Right lung (tissue), 10 donors: ENCODE data around the gene COL9A1. TPM values are rescaled to one million over a fixed set of nuclear protein-coding genes. Genes with fewer than 3 reads are reported as not detected.
"Not testable (repeated sequence)": the region's sequence is repeated elsewhere in the genome, so short reads cannot be mapped to it uniquely, and the experiment has no call there.

ENCODE experiments used
- DNase-seq, 2 donors: peaks; one replicate each; pipeline ENCODE4 v3.0.0-alpha.2; 2013
- long read RNA-seq, 8 donors: transcript quantifications; one replicate each; lab custom pipeline, GENCODE V29; 2026
- polyA plus RNA-seq, 5 donors: library from polyadenylated mRNA; unstranded; fragments of 120-200 nt; gene quantifications; one replicate each; pipeline versions ENCODE4 v1.2.1 to v1.2.3, GENCODE V29; 2013; ENCODE audit warnings: inconsistent platforms in 1 of 5, low replicate concordance in 1 of 5; ENCODE audit not compliant: insufficient read length in 5 of 5, insufficient read depth in 1 of 5

Gene COL9A1
- polyA plus RNA-seq = 1 to 10 TPM; 1.1 to 2.3 (median 1.4) TPM
- long read RNA-seq, donor 1, partial matches to known transcripts = 0 of 1 reads
- long read RNA-seq, donor 1, other reads (novel, unspliced or antisense) = 0 of 1 reads
- long read RNA-seq, donor 2, partial matches to known transcripts = 0 of 1 reads
- long read RNA-seq, donor 2, other reads (novel, unspliced or antisense) = 0 of 1 reads
- long read RNA-seq, donor 3 = 0 reads
- long read RNA-seq, donor 4 = 0 reads
- long read RNA-seq, donor 5 = 0 reads
- long read RNA-seq, donor 6 = 0 reads
- long read RNA-seq, donor 7 = 0 reads
- long read RNA-seq, donor 8 = 0 reads

DNA sequence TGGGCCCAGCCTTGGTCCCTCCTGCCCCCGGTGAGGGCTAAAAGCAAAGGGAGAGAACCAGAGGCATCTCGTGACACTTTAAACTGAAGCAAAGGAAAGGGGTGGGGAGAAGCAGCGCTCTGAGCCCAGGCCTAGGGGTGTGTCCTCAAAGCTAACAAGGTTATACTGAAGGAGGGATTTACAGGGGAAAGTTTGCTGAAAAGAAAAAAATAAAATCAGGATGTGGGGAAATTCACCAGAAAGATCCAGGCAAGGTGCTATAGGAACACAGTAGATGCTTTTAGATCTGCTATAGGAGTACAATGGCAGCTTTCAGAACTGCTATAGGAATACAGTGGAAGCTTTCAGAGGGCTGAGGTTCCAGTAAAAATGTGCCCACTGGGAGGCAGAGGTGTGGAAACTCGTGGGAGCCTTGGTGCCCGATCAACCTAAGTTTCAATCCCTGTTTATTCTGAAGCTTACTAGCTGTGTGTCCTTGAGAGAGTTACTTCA, at the start of gene COL9A1:
Gene COL9A1 (minus strand): TSS at position 51 of the 492 bp plus-strand sequence. CDS start 160 bp downstream, outside the sequence.
- no peak for DNase-seq

GRCh38 chr6:70351461-70351860, 48.6 kb upstream of the COL9A1 start:
- no peak for DNase-seq

- no peak for DNase-seq
Measured at GRCh38 chr6:70345619-70346018, 42.7 kb upstream of the COL9A1 start.

- DNase-seq = no peak
Measured at GRCh38 chr6:70343313-70343712, 40.4 kb upstream of the COL9A1 start.

DNA sequence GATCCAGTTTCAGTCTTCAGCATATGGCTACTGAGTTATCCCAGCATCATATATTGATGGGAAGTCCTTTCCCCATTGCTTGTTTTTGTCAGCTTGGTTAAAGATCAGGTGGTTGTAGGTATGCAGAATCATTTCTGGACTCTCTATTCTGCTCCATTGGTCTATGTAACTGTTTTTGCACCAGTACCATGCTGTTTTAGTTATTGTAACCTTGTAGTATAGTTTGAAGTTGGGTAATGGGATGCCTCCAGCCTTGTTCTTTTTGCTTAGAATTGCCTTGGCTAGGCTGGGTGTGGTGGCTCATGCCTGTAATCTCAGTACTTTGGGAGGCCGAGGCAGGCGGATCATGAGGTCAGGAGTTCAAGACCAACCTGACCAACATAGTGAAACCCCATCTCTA, 36.9 kb upstream of the COL9A1 start:
- DNase-seq = not testable (repeated sequence)

DNA sequence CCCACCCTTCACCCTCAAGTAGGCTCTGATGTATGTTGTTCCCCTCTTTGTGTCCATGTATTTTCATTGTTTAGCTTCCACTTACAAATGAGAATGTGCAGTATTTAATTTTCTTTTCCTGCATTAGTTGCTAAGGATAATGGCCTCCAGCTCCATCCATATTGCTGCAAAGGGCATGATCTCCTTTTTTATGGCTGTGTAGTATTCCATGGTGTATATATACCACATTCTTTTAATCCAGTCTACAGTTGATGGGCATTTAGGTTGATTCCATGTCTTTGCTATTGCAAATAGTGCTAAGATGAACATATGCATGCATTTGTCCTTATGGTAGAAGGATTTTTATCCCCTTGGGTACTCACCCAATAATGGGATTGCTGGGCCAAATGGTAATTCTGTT, 35.9 kb upstream of the COL9A1 start:
- DNase-seq = no peak

GRCh38 chr6:70337743-70338105, 34.8 kb upstream of the COL9A1 start:
- DNase-seq = no peak

DNA sequence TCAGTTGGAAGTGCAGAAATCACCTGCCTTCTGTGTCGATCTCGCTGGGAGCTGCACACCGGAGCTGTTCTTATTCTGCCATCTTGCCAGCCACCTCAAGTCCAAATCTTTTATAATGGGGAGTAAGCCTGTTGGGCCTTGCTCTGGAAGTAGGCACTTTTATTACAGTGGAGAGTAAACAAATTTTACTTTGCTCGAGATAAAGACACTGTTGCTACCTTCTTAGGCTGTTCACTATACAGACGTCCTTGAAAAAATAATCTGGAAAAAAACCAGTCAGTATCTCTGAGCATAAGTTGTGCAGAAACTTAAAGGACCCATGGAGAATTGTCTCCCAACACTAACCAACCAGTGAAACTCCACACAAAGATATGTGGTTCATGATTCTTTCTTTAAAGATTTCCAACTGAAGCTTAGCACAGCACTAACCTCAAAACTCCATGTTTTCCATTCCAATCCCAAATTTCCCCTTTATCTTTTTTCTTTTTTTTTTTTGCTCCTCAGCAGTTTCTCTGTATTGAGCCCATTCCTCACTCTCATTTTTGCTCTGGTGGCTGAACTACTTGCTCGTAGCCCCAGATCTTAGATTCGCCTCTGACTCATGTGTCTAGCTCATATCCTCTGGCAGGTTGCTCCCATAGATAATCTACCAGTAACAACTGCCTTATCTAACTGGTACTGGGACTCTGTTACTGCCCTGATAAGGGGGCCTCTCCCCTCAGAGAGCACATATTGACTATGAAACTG, 34.3 kb upstream of the COL9A1 start:
- no peak for DNase-seq

DNA sequence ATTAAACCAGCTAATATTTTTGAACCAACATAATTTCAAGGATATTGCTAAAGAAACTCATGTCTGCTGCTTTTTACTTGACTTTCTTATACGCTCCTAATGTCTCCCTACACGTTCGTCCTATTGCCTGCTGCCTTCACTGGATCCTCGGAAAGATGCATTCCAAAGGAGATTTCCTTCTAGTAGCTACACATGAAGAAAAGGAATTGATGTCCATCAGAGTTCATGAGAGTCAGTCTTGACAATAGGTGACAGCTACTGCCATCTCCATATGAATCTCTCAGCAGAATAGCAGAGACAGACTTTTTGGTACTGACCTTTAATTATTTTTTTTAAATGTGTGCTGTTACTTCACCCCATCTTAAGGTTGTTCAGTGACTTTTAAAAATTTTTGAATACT, 24.2 kb upstream of the COL9A1 start:
- DNase-seq = no peak

DNA sequence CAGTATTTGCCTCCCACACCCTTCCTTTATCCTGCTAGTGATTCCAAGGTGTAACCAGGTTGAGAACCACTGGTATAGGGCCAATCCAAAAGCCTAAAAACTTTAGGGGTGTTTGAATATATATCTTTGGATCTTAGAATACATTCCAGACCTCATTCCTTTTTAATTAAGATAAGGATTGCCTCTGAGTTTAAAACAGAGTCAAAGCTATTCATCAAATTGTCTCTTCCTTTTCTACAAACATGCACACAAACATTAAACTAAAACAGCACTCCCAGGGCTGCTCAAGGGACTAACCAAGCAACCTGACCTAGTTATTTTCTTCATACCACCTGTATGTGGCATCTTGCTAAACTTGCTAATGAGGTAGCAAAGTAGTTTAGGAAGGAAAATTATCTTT, 22.1 kb upstream of the COL9A1 start:
- no peak for DNase-seq

DNA sequence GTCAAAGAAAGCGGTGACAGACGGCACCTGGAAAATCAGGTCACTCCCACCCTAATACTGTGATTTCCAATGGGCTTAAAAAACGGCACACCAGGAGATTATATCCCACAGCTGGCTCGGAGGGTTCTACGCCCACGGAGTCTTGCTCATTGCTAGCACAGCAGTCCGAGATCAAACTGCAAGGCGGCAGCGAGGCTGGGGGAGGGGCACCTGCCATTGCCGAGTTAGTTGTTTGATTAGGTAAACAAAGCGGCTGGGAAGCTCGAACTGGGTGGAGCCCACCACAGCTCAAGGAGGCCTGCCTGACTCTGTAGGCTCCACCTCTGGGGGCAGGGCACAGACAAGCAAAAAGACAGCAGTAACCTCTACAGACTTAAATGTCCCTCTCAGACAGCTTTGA, 14.9 kb upstream of the COL9A1 start:
- DNase-seq = not testable (repeated sequence)

GRCh38 chr6:70315079-70315751, 12.3 kb upstream of the COL9A1 start:
- DNase-seq = no peak

GRCh38 chr6:70314296-70314695, 11.4 kb upstream of the COL9A1 start:
- peak; percentile 35 to 43 for DNase-seq

- DNase-seq = no peak
Measured at GRCh38 chr6:70312165-70312745, 9.4 kb upstream of the COL9A1 start.

- peak in 1 of 2 donors; percentile 46 for DNase-seq
Measured at GRCh38 chr6:70310063-70310694, 7.3 kb upstream of the COL9A1 start.

- DNase-seq = no peak
Measured at GRCh38 chr6:70309243-70309642, 6.4 kb upstream of the COL9A1 start.

- DNase-seq = not testable (repeated sequence)
Measured at GRCh38 chr6:70308142-70308541, 5.3 kb upstream of the COL9A1 start.

- no peak for DNase-seq
Measured at GRCh38 chr6:70307008-70307407, 4.1 kb upstream of the COL9A1 start.

- no peak for DNase-seq
Measured at GRCh38 chr6:70304616-70305015, 1.7 kb upstream of the COL9A1 start.

DNA sequence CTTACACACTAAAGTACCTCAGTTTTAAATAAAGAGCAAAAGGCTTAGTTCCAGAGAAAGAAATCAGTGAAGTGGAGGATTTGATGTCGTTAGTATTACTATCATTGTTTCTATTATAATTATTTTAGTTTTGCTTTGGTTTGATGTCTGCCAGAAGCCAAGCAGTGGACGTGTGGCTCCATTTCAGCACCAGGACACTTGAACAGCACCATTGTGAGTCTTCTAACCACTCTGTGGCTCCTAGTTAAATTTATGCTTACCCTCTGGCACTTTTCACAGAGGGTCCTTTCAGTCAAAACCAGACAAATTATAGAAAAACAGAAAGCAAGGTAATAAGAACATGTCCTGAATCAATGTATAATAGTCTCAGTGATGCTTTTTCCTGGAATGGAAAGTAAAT, 3.4 kb downstream of the COL9A1 start:
- DNase-seq = no peak

DNA sequence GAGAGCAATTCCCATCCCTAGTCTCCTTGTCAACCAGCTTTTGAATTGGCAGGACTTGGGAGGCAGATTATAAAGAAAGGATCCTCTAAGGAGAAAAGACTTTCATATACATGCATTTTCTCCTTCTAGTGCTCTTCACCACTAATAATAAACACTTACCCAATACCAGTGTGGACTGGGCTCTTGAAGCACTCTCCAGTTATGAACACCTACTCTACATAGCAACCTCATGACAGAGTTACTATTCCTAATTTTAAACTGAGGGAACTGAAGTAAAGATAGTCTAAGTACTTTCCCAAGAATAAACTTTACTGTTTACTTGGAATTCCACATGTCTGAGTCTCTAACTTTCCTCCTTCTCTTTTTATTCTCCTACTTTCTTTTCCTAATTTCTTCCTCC, 4.8 kb downstream of the COL9A1 start:
- DNase-seq = no peak

GRCh38 chr6:70292193-70292592, 10.7 kb downstream of the COL9A1 start:
- DNase-seq = peak; percentile 55 to 67
